Stimulated activated CD8-positive, alpha-beta memory T cell treated with anti-CD3 and anti-CD28 coated beads, Interleukin-4, amount 100 ng/mL, for 4 hours (primary cell): ENCODE data around the gene TTC16.

Source experiments
- DNase-seq, 2 donors: peaks; one replicate each; pipeline ENCODE4 v3.0.0-alpha.2; 2020; ENCODE audit warnings: low read depth in 2 of 2, low spot score in 1 of 2

Gene TTC16

GRCh38 chr9:127717766-127718165 lies 1.9 kb downstream of the TTC16 start:
- no peak for DNase-seq

DNA sequence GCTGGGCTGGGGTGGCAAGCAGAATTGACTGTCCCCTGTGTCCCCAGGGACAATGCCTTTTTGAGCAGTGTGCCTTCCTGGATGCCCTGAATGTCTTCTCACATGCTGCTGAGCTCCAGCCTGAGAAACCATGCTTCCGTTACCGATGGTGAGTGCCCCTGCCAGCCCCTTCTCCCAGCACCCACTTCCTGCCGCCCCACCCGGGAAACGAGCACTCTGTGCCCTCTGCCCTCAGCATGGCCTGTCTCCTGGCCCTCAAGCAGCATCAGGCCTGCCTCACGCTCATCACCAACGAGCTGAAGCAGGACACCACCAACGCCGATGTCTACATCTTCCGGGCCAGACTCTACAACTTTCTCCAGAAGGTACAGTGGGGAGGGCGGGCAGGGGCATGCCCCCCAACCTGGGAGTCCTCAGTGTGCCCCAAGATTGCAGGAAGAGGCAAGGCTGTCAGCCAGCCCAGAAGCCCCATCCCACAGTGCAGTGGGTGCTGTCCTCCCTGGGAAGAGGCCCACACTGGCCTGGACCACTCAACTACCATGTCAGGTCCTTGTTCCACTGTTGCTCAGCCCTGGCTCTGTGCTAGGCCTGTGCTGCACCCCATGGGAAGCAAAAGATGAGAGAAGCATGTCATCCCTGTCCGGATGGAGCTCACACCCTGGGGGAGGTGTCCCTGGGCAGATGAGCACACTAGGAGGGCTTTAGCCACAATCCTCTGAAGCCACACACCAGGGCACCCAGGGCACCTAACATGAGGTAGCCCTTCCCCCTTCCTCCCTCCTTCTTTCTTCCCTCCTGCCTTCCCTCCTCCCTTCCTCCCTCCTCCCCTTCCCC lies 4.4 kb downstream of the TTC16 start:
- no peak for DNase-seq

GRCh38 chr9:127720865-127721227 lies 5.0 kb downstream of the TTC16 start:
- DNase-seq = no peak

GRCh38 chr9:127721391-127721821 lies 5.5 kb downstream of the TTC16 start:
- no peak for DNase-seq

DNA sequence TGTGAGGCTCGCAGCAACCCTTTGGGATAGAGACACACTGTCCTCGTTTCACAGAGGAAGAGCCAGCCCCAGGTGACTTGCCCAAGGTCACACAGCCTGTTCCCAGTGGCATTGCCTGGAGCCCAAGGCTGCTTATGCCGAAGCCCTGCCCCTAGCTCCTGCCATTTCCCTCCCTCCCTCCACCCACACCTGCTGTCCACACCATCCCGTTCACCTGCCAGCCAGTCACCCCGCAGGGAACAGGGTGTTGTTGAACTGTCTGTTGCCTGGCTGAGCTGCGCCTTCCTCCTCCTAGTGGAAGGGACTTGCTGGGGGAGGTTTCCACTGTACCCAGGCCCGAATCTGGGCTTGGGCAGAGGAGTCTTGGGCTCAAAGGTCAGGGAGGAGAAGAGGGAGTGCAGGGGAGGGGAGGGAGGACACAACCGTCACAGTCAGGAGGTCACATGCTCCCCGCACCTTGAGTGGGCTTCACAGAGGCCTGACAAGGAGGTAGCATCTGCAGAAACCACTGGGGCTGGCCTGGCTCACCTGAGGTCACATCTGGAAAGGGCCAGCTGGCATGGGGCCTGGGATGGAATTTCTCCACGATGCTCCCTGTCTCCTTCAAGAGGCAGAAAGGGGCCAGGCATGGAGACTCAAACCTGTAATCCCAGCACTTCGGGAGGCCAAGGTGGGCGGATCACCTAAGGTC lies 6.3 kb downstream of the TTC16 start:
- no peak for DNase-seq

- DNase-seq = no peak
Observed at GRCh38 chr9:127723013-127723412, 7.1 kb downstream of the TTC16 start.

- DNase-seq = no peak
Observed at GRCh38 chr9:127723444-127723843, 7.6 kb downstream of the TTC16 start.

DNA sequence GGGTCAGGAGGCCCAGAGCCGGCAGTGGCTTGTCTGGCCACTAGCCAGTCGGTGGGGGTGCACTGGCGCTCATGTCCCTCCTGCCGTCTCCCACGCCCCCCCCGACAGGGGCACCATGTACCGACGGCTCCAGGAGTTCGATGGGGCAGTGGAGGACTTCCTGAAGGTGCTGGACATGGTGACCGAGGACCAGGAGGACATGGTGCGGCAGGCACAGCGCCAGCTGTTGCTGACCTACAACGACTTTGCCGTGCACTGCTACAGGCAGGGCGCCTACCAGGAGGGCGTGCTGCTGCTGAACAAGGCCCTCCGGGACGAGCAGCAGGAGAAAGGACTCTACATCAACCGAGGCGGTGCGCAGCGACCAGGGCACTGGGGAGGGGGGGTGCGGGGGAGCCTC lies 8.1 kb downstream of the TTC16 start:
- no peak for DNase-seq

DNA sequence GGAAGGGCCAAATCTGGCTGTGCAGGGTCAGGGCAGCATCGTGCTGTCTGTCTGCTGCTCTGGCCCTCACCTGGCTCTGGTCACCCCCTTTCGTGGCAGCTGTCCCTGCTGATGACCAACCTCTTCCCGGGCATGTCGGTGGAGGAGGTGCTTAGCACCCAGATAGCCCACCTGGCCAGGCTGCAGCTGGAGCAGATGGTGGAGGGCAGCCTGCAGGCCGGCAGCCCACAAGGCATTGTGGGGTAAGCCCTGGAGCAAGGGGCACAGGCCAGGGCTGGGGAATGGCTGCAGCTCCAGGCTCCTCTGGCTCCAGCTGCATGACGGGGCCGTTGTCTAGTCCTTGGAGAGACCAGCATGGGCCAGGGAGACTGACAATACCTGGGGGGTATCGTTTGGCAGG lies 11.0 kb downstream of the TTC16 start:
- DNase-seq = no peak

DNA sequence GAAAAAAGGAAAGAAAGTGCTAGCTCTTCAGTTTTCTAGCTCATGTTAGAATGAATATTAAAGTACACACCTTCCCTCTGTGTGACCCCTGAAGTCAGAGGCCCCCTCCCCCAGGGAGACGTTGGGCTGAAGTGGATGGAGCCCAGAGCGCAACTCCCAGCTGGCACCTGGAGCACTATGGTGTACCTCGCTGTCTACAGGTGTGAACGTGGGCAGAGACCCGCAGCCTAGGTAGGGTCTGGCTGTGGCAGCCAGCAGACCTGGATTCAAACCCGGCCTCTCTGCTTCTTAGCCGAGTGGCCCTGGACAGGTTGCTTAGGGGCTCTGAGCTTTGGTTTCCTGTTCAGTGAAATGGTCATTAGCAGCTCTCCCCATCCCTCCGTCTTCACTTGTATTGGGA lies 12.9 kb downstream of the TTC16 start:
- DNase-seq = no peak

- no peak for DNase-seq
Observed at GRCh38 chr9:127729522-127730256, 13.8 kb downstream of the TTC16 start.

- DNase-seq = no peak
Observed at GRCh38 chr9:127730262-127730661, 14.4 kb downstream of the TTC16 start.

- no peak for DNase-seq
Observed at GRCh38 chr9:127730799-127731410, 15.0 kb downstream of the TTC16 start.

GRCh38 chr9:127731938-127732337 lies 16.1 kb downstream of the TTC16 start:
- DNase-seq = no peak

DNA sequence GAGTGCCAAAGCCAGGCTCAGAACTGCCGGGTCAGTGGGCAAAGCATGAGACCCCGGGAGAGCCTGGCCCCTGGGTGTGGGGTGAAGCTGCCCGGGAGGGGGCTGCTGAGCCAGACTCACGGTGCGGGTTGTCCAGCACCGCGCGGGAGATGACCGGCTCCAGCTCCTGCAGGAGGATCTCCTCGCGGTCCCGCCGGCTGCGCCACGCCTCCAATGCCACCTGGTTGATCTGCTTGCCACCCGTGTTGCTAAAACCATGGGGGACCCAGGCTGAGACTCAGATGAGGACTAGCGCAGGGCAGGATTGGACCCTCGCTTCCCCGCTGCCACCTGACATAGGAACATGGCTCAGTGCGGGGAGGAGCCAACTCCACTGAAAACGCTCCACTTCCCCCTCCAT lies 16.6 kb downstream of the TTC16 start:
- no peak for DNase-seq

GRCh38 chr9:127733614-127734013 lies 17.7 kb downstream of the TTC16 start:
- no peak for DNase-seq

DNA sequence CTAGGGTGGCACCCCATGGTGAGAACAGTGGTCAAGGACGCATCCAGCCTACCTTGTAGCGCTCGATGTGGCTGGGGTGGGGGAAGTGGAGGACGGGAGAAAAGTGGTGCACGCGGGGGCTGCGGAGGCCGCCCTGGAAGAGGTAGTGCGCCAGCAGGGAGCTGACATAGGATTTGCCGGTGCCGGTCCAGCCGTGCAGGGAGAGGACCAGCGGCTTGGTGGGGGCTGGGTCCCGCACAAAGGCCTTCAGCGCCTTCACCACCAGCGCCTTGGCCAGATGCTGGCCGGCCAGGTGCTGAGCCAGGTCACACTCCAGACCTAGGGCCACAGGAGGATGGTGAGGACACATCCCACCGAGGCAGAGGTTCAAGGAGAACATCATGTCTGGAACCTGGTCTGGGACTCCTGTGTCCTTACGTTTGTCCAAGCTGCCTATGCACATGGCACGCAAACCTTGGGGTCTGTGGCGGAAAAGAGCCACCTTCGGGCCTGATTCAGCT lies 18.4 kb downstream of the TTC16 start:
- no peak for DNase-seq

DNA sequence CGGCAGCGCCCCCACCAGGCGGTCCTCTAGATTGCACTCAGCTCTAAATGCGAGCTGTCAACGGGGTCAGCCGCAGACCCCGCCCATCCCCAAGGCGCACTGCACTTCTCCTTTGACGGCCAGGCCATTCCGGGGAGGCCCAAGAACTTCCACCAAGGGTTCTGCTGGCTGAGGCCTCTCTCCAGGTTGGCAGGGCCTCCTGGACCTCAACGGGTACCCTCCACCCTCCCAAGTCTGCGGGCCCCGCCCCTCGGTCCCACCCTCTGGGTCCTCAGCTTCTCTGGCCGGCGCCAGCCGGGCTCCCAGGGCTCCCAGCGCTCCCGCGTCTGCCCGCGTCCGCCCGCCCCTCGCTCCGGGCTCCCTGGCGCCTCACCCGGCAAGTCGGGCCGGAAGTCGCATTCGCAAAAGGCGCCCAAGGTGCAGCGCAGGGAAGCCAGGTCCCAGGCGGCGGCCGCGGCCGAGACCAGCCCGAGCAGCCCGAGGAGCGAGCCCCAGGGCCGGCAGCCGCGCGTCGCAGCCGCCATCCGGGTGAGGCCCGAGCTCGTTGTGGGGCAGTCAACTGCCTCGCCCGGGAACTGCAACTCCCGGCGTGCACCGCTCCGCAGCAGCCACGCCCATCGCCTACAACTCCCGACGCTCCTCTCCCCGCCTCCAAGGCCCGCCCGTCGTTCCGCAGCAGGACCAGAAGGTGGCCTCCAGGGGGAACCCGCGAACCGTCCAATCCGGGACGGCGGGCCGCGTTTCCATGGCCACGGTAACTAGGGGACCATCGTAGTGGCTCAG lies 19.1 kb downstream of the TTC16 start, which contains the start of gene TOR2A:
Gene TOR2A (minus strand): TSS at position 548 of the 783 bp plus-strand sequence. CDS start 24 bp downstream, at position 524.
- peak; percentile 94 to 97 for DNase-seq

DNA sequence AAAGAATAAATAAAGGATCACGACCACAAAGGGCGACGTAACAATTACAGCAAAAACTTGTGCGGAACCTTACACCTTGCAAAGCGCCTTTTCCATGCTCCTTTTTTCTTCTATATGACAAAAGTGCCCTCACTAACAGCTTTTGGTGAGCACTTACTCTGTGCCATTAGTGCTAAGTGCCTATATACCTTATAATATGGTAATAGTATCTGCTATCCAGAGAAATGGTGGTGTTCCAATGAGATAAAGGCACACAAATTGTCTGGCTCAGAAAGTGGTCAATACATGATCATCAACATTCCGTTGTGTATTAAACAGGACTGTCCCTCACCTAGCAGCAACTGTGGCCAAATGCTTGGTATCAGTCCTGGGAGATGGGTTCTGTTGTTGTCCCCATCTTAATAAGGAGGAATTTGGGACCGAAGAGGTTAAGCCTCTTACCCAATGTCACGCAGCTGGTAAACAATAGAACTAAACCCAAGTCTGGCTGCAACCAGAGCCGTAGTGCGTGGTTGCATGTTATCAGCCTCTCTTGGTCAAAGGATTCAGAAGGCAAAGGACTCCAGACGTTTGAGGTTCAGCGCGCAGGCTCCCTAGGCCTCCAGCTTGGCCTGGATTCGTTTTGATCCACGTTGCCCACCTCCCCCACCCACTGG lies 19.8 kb downstream of the TTC16 start:
- DNase-seq = no peak

- no peak for DNase-seq
Observed at GRCh38 chr9:127738666-127739065, 22.8 kb downstream of the TTC16 start.
